ENCODE results near the gene ZNF587.
"Not testable (repeated sequence)": the region's sequence is repeated elsewhere in the genome, so short reads cannot be mapped to it uniquely, and the experiment has no call there.

ZNF587 gene

DNA sequence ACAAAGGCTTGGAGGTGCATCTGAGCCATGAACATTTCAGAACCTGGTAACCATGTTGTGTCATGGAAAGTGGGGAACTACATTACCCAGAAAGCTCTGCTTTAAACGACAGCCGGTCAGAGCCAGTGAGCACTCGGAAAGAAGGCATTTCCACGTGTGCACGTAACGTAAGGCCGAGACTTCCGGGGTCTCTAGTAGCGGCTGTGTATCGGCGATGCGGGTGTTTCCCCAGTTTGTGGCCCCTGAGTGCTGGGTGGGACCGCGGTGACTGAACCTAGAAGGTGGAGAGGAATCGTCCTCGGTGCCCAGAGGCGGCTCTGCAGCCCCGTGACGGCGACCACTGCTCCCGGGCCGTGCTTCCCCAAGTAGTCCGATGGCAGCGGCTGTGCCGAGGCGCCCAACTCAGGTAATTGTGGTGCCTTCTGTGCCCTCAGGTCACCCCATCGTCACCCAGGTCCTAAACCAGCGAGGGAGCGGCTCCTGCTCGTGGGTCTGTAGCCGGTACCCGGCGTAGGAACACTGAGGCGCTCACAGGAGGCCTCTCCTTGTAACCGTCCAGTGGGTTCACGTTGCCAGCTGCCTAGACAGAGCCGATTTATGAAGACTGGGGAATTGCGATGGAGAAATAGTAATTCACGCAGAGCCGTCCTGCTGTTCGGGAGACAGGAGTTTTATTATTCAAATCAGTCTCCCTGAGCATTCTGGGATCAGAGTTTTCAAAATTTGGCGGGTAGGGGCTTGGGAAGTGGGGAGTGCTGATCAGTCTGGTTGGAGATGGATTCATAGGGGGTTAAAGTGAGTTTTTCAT, at the start of gene ZNF587:
TSS of gene ZNF587 (plus strand) at position 194 of the 808 bp plus-strand sequence. CDS start at position 374, 180 bp downstream.
- peaks cover 0 to 18% (median 11%) of the 10 kb centered on the region in 5 donors for H3K4me1 ChIP-seq (ENCODE audit: control insufficient read depth in 5 of 5, insufficient read depth in 5 of 5, low read length in 5 of 5)
- not testable (repeated sequence) for H3K27me3 ChIP-seq (ENCODE audit: control insufficient read depth in 5 of 5, insufficient read depth in 4 of 5, low read length in 5 of 5); H3K9me3 ChIP-seq (ENCODE audit: control insufficient read depth in 5 of 5, low read length in 5 of 5)
- H3K9ac ChIP-seq (ENCODE audit: low read length in 5 of 5): peak within 1 kb of the TSS; percentile 88 to 98 (median 92)
- peak within 1 kb of the TSS; percentile 63 for H3K27ac ChIP-seq (ENCODE audit: low read depth, low read length)
- peaks cover 0 to 12% (median 2%) of the 10 kb centered on the region in 5 donors for H3K36me3 ChIP-seq (ENCODE audit: control insufficient read depth in 5 of 5, insufficient read depth in 5 of 5, low read length in 5 of 5)
- H3K4me3 ChIP-seq (ENCODE audit: low read depth in 1 of 5, low read length in 5 of 5): peak within 1 kb of the TSS; percentile 82 to 94 (median 91)

DNA sequence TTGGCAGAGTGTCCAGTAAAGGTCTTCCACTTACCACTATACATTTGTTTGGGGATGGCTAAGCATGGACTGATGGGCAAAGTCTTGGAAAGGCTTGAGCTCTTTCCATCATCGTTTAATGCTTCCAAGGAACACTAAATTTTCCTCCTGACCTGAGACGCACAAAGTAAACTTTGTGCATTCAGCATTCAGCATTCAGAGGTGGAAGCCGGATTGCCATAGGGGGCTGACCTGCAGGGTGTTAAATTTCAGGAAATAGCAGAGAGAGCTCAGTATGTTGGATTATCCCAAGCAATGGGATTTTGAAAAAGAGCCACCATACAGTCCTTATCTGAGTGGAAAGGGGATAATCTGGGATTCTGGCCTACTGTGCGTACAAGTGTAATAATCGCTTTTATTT, 49.0 kb upstream of the ZNF587 start:
- no peak overlapping the region for H3K9ac ChIP-seq (ENCODE audit: low read length in 5 of 5)
- no peak overlapping the region for H3K4me3 ChIP-seq (ENCODE audit: low read depth in 1 of 5, low read length in 5 of 5)
- H3K9me3 ChIP-seq (ENCODE audit: control insufficient read depth in 5 of 5, low read length in 5 of 5): no peaks in the 10 kb centered on the region
- H3K36me3 ChIP-seq (ENCODE audit: control insufficient read depth in 5 of 5, insufficient read depth in 5 of 5, low read length in 5 of 5): peaks cover 0 to 13% (median 5%) of the 10 kb centered on the region in 5 donors
- no peak overlapping the region for H3K27ac ChIP-seq (ENCODE audit: low read depth, low read length)
- peaks cover 0 to 28% (median 21%) of the 10 kb centered on the region in 5 donors for H3K4me1 ChIP-seq (ENCODE audit: control insufficient read depth in 5 of 5, insufficient read depth in 5 of 5, low read length in 5 of 5)
- no peaks in the 10 kb centered on the region for H3K27me3 ChIP-seq (ENCODE audit: control insufficient read depth in 5 of 5, insufficient read depth in 4 of 5, low read length in 5 of 5)

DNA sequence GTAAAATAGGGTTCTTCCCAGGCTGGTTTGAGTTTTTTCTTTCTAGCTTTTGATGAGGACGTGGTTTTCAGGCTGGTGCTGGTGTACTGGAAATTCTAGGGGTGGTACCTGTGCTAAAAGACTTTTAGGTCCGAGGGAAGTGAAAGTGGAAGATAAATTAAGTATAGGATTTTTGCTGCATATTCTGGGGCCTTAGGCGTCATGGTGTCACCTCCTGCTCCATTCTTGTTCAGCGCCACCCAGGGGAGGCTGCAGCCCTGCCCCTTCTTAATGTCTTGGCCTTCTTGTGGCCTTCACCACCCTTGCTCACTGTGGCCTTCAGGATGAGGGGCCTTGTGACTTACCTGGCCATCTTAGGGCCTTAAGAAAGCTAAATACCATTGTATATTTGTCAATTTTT, 47.4 kb upstream of the ZNF587 start:
- Histone ChIP-seq H3K4me1 (ENCODE audit: control insufficient read depth in 5 of 5, insufficient read depth in 5 of 5, low read length in 5 of 5) (peaks cover 0 to 29% (median 21%) of the 10 kb centered on the region in 5 donors), H3K27ac (ENCODE audit: low read depth, low read length) (no peak overlapping the region), H3K9ac (ENCODE audit: low read length in 5 of 5) (no peak overlapping the region), H3K9me3 (ENCODE audit: control insufficient read depth in 5 of 5, low read length in 5 of 5) (no peaks in the 10 kb centered on the region), H3K27me3 (ENCODE audit: control insufficient read depth in 5 of 5, insufficient read depth in 4 of 5, low read length in 5 of 5) (no peaks in the 10 kb centered on the region), H3K4me3 (ENCODE audit: low read depth in 1 of 5, low read length in 5 of 5) (no peak overlapping the region), H3K36me3 (ENCODE audit: control insufficient read depth in 5 of 5, insufficient read depth in 5 of 5, low read length in 5 of 5) (peaks cover 0 to 3% (median 0%) of the 10 kb centered on the region in 5 donors)

DNA sequence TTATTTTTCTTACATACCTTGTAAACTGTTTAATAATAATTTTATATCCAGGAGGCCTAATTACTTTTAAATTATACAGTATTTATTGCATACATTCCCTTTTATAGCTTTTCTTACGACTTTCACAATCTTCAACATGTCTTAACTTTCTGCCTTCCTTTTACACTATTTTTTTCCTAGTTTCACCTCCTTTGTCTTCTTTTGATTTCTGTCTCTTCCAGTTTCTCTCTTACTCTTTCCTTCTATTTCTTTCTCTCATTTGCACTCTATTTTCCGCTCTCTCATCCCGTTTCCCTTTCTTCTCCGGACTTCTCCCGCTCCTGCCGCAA, 46.4 kb upstream of the ZNF587 start:
- H3K9me3 ChIP-seq (ENCODE audit: control insufficient read depth in 5 of 5, low read length in 5 of 5): peaks cover 0 to under 1% (median 0%) of the 10 kb centered on the region in 5 donors
- H3K27ac ChIP-seq (ENCODE audit: low read depth, low read length): peak overlapping the region; percentile 84
- H3K27me3 ChIP-seq (ENCODE audit: control insufficient read depth in 5 of 5, insufficient read depth in 4 of 5, low read length in 5 of 5): no peaks in the 10 kb centered on the region
- H3K9ac ChIP-seq (ENCODE audit: low read length in 5 of 5): peak overlapping the region; percentile 69 to 93 (median 86)
- H3K4me1 ChIP-seq (ENCODE audit: control insufficient read depth in 5 of 5, insufficient read depth in 5 of 5, low read length in 5 of 5): peaks cover 6 to 33% (median 26%) of the 10 kb centered on the region in 5 donors
- H3K4me3 ChIP-seq (ENCODE audit: low read depth in 1 of 5, low read length in 5 of 5): peak overlapping the region; percentile 58 to 86 (median 74)
- peaks cover 2 to 11% (median 7%) of the 10 kb centered on the region in 5 donors for H3K36me3 ChIP-seq (ENCODE audit: control insufficient read depth in 5 of 5, insufficient read depth in 5 of 5, low read length in 5 of 5)

DNA sequence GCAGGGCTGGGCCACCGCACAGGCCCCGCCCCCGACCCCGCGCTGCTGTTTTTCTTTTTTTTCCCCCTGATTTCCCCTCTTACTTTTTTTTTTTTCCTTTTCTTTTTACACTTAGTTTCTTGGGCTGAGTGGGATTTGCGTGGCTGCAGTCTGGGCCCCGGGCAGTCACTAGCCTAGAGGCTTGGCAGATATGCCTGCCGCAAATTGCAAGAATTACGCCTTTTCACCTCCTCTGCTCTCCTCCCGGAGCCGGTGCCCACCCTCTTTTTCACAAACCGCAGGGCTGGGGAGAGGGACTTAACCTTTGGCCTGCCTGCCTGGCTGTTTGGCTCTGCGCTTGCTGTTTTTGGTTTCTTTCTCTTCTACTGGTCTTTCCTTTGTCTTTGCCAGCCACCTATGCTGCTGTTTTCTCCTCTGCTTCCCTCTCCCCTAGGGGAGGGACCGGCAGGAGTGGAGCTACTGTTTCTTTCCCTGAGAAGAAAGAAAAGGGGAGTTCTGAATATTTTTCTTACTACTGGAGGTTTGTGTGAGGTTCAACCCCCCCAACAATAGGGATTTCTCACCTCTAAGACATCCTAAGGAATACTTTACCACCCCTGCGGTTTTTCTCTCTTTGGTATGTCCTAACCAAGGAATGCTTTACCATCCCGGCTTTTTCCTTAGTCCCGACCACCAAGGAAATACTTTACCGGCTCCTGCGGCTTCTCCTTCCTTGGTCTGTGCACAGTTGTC, 45.9 kb upstream of the ZNF587 start:
- no peaks in the 10 kb centered on the region for H3K27me3 ChIP-seq (ENCODE audit: control insufficient read depth in 5 of 5, insufficient read depth in 4 of 5, low read length in 5 of 5)
- peaks cover 5 to 15% (median 11%) of the 10 kb centered on the region in 5 donors for H3K36me3 ChIP-seq (ENCODE audit: control insufficient read depth in 5 of 5, insufficient read depth in 5 of 5, low read length in 5 of 5)
- peak overlapping the region; percentile 69 to 93 (median 86) for H3K9ac ChIP-seq (ENCODE audit: low read length in 5 of 5)
- H3K27ac ChIP-seq (ENCODE audit: low read depth, low read length): peak overlapping the region; percentile 84
- peaks cover 0 to 2% (median 0%) of the 10 kb centered on the region in 5 donors for H3K9me3 ChIP-seq (ENCODE audit: control insufficient read depth in 5 of 5, low read length in 5 of 5)
- H3K4me1 ChIP-seq (ENCODE audit: control insufficient read depth in 5 of 5, insufficient read depth in 5 of 5, low read length in 5 of 5): peaks cover 8 to 30% (median 21%) of the 10 kb centered on the region in 5 donors
- peak overlapping the region; percentile 58 to 87 (median 74) for H3K4me3 ChIP-seq (ENCODE audit: low read depth in 1 of 5, low read length in 5 of 5)

DNA sequence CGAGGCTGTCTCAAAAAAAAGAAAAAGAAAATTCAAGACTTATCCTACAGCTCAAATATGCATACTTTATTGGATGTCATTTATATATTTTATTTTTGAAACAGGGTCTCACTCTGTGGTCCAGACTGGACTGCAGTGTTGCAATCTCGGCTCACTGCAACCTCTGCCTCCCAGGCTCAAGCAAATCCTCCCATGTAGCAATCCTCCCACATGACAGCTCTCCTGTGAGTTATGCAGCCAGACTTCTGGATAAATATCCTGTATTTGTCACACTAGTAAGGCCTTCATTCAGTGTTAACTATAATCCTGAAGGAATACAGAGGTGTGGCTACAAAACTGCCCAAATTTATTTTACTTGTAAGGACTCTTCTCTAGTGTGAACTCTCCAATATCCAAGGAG, 42.1 kb upstream of the ZNF587 start:
- peaks cover 10 to 41% (median 20%) of the 10 kb centered on the region in 5 donors for H3K36me3 ChIP-seq (ENCODE audit: control insufficient read depth in 5 of 5, insufficient read depth in 5 of 5, low read length in 5 of 5)
- peaks cover 10 to 29% (median 16%) of the 10 kb centered on the region in 5 donors for H3K4me1 ChIP-seq (ENCODE audit: control insufficient read depth in 5 of 5, insufficient read depth in 5 of 5, low read length in 5 of 5)
- H3K9ac ChIP-seq (ENCODE audit: low read length in 5 of 5): peak overlapping the region in 1 of 5 donors; percentile 56
- no peaks in the 10 kb centered on the region for H3K27me3 ChIP-seq (ENCODE audit: control insufficient read depth in 5 of 5, insufficient read depth in 4 of 5, low read length in 5 of 5)
- no peak overlapping the region for H3K27ac ChIP-seq (ENCODE audit: low read depth, low read length)
- no peak overlapping the region for H3K4me3 ChIP-seq (ENCODE audit: low read depth in 1 of 5, low read length in 5 of 5)
- peaks cover 0 to 2% (median 0%) of the 10 kb centered on the region in 5 donors for H3K9me3 ChIP-seq (ENCODE audit: control insufficient read depth in 5 of 5, low read length in 5 of 5)

DNA sequence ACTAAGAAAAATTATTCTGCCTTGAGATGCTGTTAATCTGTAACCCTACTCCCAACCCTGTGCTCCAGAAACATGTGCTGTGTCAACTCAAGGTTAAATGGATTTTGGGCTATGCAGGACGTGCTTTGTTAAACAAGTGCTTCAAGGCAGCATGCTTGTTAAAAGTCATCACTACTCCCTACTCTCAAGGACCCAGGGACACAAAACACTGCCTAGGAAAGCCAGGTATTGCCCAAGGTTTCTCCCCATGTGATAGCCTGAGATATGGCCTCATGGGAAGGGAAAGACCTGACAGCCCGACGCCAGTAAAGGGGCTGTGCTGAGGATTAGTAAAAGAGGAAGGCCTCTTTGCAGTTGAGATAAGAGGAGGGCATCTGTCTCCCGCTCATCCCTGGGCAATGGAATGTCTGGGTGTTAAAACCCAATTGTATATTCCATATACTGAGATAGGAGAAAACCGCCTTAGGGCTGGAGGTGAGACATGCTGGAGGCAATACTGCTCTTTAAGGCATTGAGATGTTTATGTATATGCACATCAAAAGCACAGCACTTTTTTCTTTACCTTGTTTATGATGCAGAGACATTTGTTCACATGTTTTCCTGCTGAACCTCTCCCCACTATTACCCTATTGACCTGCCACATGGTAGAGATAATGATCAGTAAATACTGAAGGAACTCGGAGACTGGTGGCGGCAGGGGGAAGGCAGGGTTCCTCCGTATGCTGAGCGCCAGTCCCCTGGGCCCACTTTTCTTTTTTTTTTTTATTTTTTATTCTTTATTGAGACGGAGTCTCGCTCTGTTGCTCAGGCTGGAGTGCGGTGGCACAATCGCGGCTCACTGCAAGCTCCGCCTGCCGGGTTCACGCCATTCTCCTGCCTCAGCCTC, 39.0 kb upstream of the ZNF587 start:
- Histone ChIP-seq H3K36me3 (ENCODE audit: control insufficient read depth in 5 of 5, insufficient read depth in 5 of 5, low read length in 5 of 5) (peaks cover 10 to 45% (median 20%) of the 10 kb centered on the region in 5 donors), H3K4me1 (ENCODE audit: control insufficient read depth in 5 of 5, insufficient read depth in 5 of 5, low read length in 5 of 5) (peaks cover 13 to 26% (median 18%) of the 10 kb centered on the region in 5 donors)
- H3K27me3 ChIP-seq (ENCODE audit: control insufficient read depth in 5 of 5, insufficient read depth in 4 of 5, low read length in 5 of 5); H3K4me3 ChIP-seq (ENCODE audit: low read depth in 1 of 5, low read length in 5 of 5); H3K9me3 ChIP-seq (ENCODE audit: control insufficient read depth in 5 of 5, low read length in 5 of 5); H3K9ac ChIP-seq (ENCODE audit: low read length in 5 of 5); H3K27ac ChIP-seq (ENCODE audit: low read depth, low read length): not testable (repeated sequence)

DNA sequence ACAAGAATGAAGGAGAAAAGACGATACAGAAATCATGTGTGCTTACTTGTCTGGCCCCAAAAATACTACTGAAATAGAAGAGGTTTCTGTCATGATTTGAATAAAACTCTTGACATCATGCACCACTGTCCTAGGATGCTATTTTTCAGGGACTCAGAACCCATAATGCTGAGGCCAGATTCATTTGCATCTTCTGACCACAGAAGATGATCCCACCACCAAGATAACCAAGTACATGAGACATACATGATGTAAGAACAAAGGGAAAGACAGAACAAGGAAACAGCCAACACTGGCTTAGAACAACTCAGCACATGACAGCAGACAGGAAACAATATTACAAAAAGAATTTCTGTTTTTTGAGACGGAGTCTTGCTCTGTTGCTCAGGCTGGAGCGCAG, 37.4 kb upstream of the ZNF587 start:
- H3K27ac ChIP-seq (ENCODE audit: low read depth, low read length): no peak overlapping the region
- H3K9ac ChIP-seq (ENCODE audit: low read length in 5 of 5): no peak overlapping the region
- H3K4me3 ChIP-seq (ENCODE audit: low read depth in 1 of 5, low read length in 5 of 5): no peak overlapping the region

DNA sequence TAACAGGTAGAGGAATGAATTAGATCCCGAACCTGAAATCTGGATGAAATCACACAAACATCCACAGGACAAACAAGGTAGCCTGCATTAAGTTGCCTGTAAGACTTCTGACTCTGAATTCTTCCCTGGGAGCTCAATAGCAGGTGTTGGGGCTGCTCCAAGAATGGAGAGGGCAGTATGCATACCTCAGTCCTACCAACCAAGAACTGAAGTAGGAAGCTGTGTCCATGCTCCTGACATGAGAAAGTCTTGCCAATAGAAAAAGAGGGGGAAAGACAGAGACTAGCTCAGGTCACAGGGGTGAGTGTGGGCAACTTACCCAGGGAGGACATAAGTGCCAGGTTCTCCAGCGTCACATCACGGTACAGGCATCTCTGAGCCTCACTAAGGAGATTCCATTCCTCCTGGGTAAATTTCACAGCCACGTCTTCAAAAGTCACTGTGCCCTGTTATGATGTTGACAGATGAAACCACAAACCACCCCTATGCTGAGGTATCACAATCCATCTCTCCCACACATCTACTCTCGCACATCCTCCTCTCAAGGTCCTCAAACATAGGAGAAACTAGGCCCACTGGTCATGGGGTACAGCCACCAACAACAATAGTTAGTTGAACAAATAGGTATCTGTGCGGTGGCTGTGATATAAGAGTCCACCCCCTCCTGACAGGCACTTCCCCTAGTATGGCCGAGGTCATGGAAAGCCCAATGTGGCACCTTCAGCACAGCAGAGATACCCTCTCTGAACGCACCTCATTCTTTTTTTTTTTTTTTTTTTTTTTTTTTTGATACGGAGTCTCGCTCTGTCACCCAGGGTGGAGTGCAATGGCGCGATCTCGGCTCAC, 36.5 kb upstream of the ZNF587 start:
- H3K27ac ChIP-seq (ENCODE audit: low read depth, low read length); H3K9me3 ChIP-seq (ENCODE audit: control insufficient read depth in 5 of 5, low read length in 5 of 5); H3K4me3 ChIP-seq (ENCODE audit: low read depth in 1 of 5, low read length in 5 of 5); H3K9ac ChIP-seq (ENCODE audit: low read length in 5 of 5); H3K27me3 ChIP-seq (ENCODE audit: control insufficient read depth in 5 of 5, insufficient read depth in 4 of 5, low read length in 5 of 5): not testable (repeated sequence)
- peaks cover 8 to 35% (median 13%) of the 10 kb centered on the region in 5 donors for H3K36me3 ChIP-seq (ENCODE audit: control insufficient read depth in 5 of 5, insufficient read depth in 5 of 5, low read length in 5 of 5)
- H3K4me1 ChIP-seq (ENCODE audit: control insufficient read depth in 5 of 5, insufficient read depth in 5 of 5, low read length in 5 of 5): peaks cover 7 to 20% (median 18%) of the 10 kb centered on the region in 5 donors

More for the DNA sequence above, 37.4 kb upstream of the ZNF587 start:
- Histone ChIP-seq H3K4me1 (ENCODE audit: control insufficient read depth in 5 of 5, insufficient read depth in 5 of 5, low read length in 5 of 5) (peaks cover 13 to 26% (median 18%) of the 10 kb centered on the region in 5 donors), H3K9me3 (ENCODE audit: control insufficient read depth in 5 of 5, low read length in 5 of 5) (peaks cover 0 to 2% (median 0%) of the 10 kb centered on the region in 5 donors), H3K36me3 (ENCODE audit: control insufficient read depth in 5 of 5, insufficient read depth in 5 of 5, low read length in 5 of 5) (peaks cover 10 to 42% (median 20%) of the 10 kb centered on the region in 5 donors), H3K27me3 (ENCODE audit: control insufficient read depth in 5 of 5, insufficient read depth in 4 of 5, low read length in 5 of 5) (no peaks in the 10 kb centered on the region)
